Head of caudate nucleus (tissue), 42 donors: ENCODE measurements around the gene ACTL6A.
"Not testable (repeated sequence)": the region's sequence is repeated elsewhere in the genome, so short reads cannot be mapped to it uniquely, and the experiment has no call there.

ENCODE experiments used
- DNase-seq, 42 donors: peaks; one replicate each; pipeline versions ENCODE4 v3.0.0 to v3.0.0-alpha.2; 2020 to 2021; ENCODE audit warnings: mixed read lengths in 7 of 42
- intact Hi-C: fragments of 100-400 bp; cut with DNase I; formaldehyde crosslinking; loops from one replicate; pipeline ENCODE4 v1.15.0; 2022

ACTL6A gene

DNA sequence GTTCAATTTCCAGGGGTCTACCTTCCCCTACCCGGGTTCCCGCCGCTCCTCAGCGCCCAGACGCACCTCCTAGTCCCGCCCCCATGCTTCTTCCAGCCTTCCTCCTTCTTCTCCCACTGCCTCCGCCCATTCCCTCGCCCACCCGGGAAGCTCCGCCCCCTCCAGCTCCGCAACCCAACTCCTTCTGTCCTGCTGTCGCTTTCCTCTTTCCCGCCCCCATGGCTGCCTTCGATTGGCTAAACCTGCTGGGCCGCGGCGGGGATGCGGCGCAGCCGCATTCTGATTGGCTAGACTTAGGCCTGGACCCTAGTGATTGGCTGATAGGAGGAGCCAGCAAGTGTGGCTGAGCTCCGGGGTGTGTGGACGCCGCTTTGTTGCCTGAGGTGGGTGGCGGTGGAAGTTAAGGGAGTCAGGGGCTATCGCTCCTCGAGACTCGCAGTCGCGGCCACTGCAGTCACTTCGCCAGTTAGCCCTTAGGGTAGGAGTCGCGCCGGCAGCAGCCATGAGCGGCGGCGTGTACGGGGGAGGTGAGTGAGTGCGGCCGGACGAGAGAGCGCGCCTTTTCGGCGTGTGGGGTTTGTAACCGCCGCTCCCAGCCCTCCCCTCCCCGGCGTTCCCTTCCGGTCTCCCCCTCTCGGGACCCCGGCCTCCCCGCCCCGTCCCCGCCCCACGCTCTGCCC, at the start of gene ACTL6A:
Gene ACTL6A (plus strand): TSS at position 336 of the 680 bp plus-strand sequence. CDS start 167 bp downstream, at position 503.
- intact Hi-C loops = loop anchor here (2.0 to 10.0 kb wide), 4 partner anchors 42 to 545 kb away; partner anchors contain the start of genes MFN1, MRPL47, NDUFB5 and ZNF639
- peak; percentile 98 to 100 (median 99) for DNase-seq

DNA sequence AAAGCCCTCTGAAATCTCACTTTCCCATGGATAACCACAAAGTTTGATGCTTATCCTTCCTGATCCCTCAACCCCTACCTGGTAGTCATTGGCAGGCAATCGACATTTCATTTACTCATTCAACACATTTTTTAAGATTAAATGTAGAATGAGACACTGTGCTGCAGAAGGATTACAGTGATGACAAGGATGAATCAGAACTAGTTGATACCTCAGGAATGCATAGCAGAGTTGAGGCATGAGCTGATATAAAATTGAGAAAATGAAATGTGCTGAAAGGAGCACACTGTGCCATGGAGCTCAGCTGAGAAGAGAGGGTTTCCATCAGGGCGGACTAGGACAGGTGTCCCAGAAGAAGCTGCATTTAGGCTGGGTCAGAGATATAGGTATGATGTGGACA, 48.9 kb upstream of the ACTL6A start:
- intact Hi-C loops = no loop called here
- DNase-seq = no peak

GRCh38 chr3:179516461-179517251, 46.1 kb upstream of the ACTL6A start:
- intact Hi-C loops, DNase-seq: not testable (repeated sequence)

- intact Hi-C loops = no loop called here
- no peak for DNase-seq
Measured at GRCh38 chr3:179526482-179526881, 36.2 kb upstream of the ACTL6A start.

DNA sequence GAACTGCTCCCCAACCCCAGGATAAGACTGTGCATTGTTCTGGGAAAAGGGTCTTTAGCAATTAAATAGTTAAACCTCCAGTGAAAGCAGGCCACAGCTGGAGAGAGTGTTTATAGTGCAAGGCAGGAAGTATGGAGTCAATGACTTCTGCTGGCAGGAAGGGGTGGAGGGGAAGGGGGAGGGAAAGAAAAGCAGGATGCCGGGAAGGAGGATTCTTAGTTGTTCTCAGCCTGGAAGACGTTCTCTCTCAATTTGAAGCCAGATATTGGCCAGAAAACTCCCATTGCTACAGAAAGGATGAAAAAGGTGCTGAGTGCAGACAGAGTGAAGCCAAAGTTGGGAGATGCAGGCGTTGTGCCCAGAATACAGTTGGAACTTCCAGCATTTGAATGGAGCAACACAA, 35.7 kb upstream of the ACTL6A start:
- intact Hi-C loops = no loop called here

GRCh38 chr3:179528772-179529171, 34.0 kb upstream of the ACTL6A start:
- intact Hi-C loops = no loop called here
- no peak for DNase-seq

More for the DNA sequence above, 35.7 kb upstream of the ACTL6A start:
- peak in 7 of 42 donors; percentile 3 to 17 (median 10) for DNase-seq

GRCh38 chr3:179531576-179531975, 31.1 kb upstream of the ACTL6A start:
- DNase-seq = no peak
- intact Hi-C loops = no loop called here

- DNase-seq = no peak
- intact Hi-C loops = no loop called here
Measured at GRCh38 chr3:179533274-179533673, 29.5 kb upstream of the ACTL6A start.

- no peak for DNase-seq
- intact Hi-C loops = no loop called here
Measured at GRCh38 chr3:179536256-179536655, 26.5 kb upstream of the ACTL6A start.

- intact Hi-C loops = no loop called here
- DNase-seq = no peak
Measured at GRCh38 chr3:179541094-179541493, 21.6 kb upstream of the ACTL6A start.

- intact Hi-C loops = no loop called here
- DNase-seq = no peak
Measured at GRCh38 chr3:179541596-179541995, 21.1 kb upstream of the ACTL6A start.

- intact Hi-C loops = no loop called here
- DNase-seq = no peak
Measured at GRCh38 chr3:179542375-179542774, 20.4 kb upstream of the ACTL6A start.

DNA sequence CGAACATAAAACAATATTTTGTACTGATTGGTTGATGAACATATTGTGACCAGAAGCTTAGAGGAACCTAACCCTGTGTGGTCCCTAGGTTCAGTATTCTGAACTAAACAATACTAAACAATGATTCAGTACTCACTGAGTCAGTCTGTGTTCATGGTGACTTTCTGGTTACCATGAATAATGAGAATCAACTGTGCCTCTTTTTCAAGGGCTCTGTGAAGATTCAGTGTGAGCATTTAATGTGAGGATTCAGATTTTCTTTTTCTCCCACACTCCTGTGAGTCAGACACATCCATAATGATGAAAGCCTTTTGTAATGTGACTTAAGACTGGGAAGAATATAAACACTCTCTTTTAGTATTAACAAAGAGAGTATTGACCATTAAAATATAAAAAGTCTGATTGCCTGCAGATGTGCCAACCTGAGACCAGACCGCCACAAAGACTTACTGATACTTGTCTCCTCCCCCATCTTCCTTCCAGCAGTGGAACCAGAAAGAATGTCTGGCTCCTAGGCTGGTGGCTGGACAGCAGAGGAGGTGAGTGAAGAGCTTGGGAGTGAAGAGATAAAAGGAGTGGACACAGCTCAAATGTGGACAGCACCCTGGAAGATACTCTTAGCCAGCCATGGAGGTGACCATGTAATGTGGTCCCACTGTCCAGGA, 17.6 kb upstream of the ACTL6A start:
- intact Hi-C loops = no loop called here
- DNase-seq = no peak

- intact Hi-C loops = no loop called here
- DNase-seq = no peak
Measured at GRCh38 chr3:179546814-179547241, 15.9 kb upstream of the ACTL6A start.

DNA sequence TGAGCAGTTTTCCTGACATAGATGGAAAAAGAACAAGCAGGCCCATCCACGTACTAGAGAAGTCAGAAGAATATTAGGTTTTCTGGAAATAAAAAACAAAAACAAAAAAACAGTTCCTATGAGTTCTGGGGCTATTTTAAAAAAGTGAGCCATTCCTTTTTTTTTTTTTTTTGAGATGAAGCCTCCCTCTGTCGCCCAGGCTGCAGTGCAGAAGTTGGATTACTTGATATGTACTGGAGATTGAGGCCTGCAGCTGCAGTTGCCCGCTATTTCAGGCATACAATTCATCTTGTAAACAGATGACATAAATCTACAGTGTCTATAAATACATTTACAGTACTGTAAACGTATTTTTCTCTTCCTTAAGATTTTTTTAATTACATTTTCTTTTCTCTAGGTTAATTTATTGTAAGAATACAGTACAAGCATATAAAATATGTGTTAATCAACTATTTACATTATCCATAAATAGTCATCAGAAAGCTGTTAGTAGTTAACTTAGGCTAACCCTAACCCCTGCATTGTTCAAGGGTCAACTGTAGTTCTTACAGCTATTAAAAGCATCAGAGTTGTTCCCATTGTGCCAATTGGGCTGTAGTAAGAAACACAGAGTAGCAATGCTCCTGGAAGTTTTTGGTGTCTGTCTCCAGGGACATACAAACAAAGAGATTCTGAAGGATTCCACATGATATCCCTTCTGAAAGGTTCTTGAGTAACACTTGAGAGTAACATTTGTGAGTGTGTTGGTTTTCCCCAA, 11.2 kb upstream of the ACTL6A start:
- no peak for DNase-seq
- intact Hi-C loops = loop anchor here (10.0 kb wide), 1 partner anchor 107 kb away; no protein-coding TSS in a partner anchor

GRCh38 chr3:179558742-179559364, 3.9 kb upstream of the ACTL6A start:
- intact Hi-C loops = loop anchor here (10.0 kb wide), 1 partner anchor 114 kb away; no protein-coding TSS in a partner anchor
- peak; percentile 43 to 86 (median 72) for DNase-seq

GRCh38 chr3:179560791-179561190, 1.9 kb upstream of the ACTL6A start:
- DNase-seq = no peak
- intact Hi-C loops = loop anchor here (5.0 to 10.0 kb wide), 3 partner anchors 213 to 543 kb away; partner anchors contain the start of genes MFN1 and ZNF639

DNA sequence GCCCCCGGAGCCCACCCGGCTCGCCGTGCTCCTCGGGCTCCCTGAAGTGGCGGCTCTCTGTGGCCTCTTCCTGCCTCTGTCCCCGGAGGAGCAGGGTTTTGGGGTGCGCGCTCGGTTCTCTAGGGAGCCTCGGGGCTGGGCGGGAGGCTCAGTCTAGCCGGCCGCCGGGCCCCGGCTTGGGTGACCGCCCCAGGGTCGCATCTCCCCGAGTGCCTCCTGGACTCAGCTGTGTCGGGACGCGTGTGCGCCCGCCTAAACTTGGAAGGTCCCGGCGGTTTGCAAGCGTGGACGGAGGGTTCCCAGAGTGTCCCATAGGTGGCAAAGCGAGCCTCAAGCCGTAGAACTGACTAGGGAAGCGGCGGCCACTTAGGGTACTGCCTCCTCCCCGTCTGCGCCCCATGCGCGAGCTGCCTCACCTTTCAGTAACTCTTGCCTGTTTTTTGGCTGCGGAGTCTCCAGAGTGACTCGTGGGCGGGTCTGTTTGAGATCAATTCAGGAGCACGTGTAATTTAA, 601 bp downstream of the ACTL6A start:
- intact Hi-C loops = loop anchor here (2.0 to 10.0 kb wide), 4 partner anchors 41 to 546 kb away; partner anchors contain the start of genes MFN1, MRPL47, NDUFB5 and ZNF639
- peak in 39 of 42 donors; percentile 8 to 72 (median 37) for DNase-seq
